GM12878 (cell line): Measurements from ENCODE around the gene OR7C2. TPM values are rescaled to one million over a fixed set of nuclear protein-coding genes. Genes with fewer than 3 reads are reported as not detected.
A peak's percentile ranks its signal among the peaks of the same experiment; 100 is the strongest.

Experiments used
- ATAC-seq: fragments of 200-7000 bp; cut with Tn5 transposase; 3 replicates; pipeline ENCODE4 v1.9.1; 2020; ENCODE audit warnings: mild to moderate bottlenecking, moderate library complexity
- BruUV-seq: library from RNA; stranded (reverse); fragments of 400-500 nt; replicated peaks from 2 replicates; lab custom pipeline; 2021; lab: Mats Ljungman, UMichigan
- CTCF ChIA-PET: fragments of 300-600 bp; sonication (Branson Sonifier 250); formaldehyde crosslinking; extraction: SDS; loops from one replicate; lab custom pipeline; 2021; ENCODE audit warnings: inconsistent platforms; lab: Yijun Ruan, JAX
- POLR2A ChIA-PET: fragments of 350-600 bp; formaldehyde crosslinking; extraction: SDS; loops from one replicate; lab custom pipeline; 2021; ENCODE audit warnings: inconsistent platforms; lab: Charles Lee
- RAD21 ChIA-PET: fragments of 300-600 bp; sonication (Branson Sonifier 250); formaldehyde crosslinking; loops from one replicate; lab custom pipeline; 2023; ENCODE audit warnings: antibody characterized with exemption; ENCODE audit not compliant: unreplicated experiment; lab: Charles Lee
- SMC1A ChIA-PET: fragments of 300-600 bp; sonication (Branson Sonifier 250); formaldehyde crosslinking; loops from one replicate; lab custom pipeline; 2023; ENCODE audit not compliant: unreplicated experiment, uncharacterized antibody; lab: Charles Lee
- DNase-seq: peaks from one replicate; pipeline ENCODE4 v3.0.0-alpha.2; 2011; ENCODE audit warnings: low read depth, low spot score
- FAIRE-seq: peaks from 3 replicates; lab custom pipeline; 2011; peaks lifted over from hg19 to GRCh38; lab: Jason Lieb, UNC
- H2AFZ ChIP-seq: 2 replicates; pipeline ENCODE4 v1.6.0; 2011; ENCODE audit warnings: low read depth, low read length, control low read depth; ENCODE audit not compliant: control insufficient read depth
- H3K27ac ChIP-seq: 2 replicates; pipeline ENCODE4 v1.5.1; 2011; ENCODE audit warnings: control low read depth; ENCODE audit not compliant: control insufficient read depth, insufficient read depth
- H3K27me3 ChIP-seq, 2 experiments: replicated peaks in 1 of 2; 2 replicates each; pipeline versions ENCODE4 v1.6.0 to v1.6.1; 2011; ENCODE audit warnings: low read length in 1 of 2; ENCODE audit not compliant: control insufficient read depth in 2 of 2, insufficient read depth in 2 of 2
- H3K36me3 ChIP-seq, 2 experiments: 2 replicates each; pipeline ENCODE4 v1.5.1; 2011; ENCODE audit warnings: low read length in 1 of 2; ENCODE audit not compliant: control insufficient read depth in 2 of 2, insufficient read depth in 2 of 2
- H3K4me1 ChIP-seq: 2 replicates; pipeline ENCODE4 v1.6.1; 2011; ENCODE audit warnings: mild to moderate bottlenecking, low read length, moderate library complexity, mixed read lengths; ENCODE audit not compliant: control insufficient read depth, insufficient read depth
- H3K4me2 ChIP-seq: 2 replicates; pipeline ENCODE4 v1.6.0; 2011; ENCODE audit warnings: control low read depth; ENCODE audit not compliant: control insufficient read depth, insufficient read depth
- H3K4me3 ChIP-seq: fragments of 200-600 bp; sonication (generic); 2 replicates; pipeline ENCODE4 v1.5.1; 2016
- H3K79me2 ChIP-seq: 2 replicates; pipeline ENCODE4 v1.6.0; 2011; ENCODE audit warnings: low read length; ENCODE audit not compliant: control insufficient read depth, insufficient read depth
- H3K9ac ChIP-seq: 2 replicates; pipeline ENCODE4 v1.8.0; 2011; ENCODE audit warnings: low read length, control low read depth, mixed read lengths; ENCODE audit not compliant: control insufficient read depth, insufficient read depth
- H3K9me3 ChIP-seq: replicated peaks from 3 replicates; pipeline ENCODE4 v1.5.1; 2011; ENCODE audit warnings: mild to moderate bottlenecking, low read length; ENCODE audit not compliant: control insufficient read depth, insufficient read depth
- H4K20me1 ChIP-seq: 2 replicates; pipeline ENCODE4 v1.6.0; 2011; ENCODE audit not compliant: control insufficient read depth, insufficient read depth
- BRCA1 ChIP-seq: IDR thresholded peaks from 2 replicates; pipeline ENCODE4 v1.6.1; 2011; ENCODE audit warnings: low read depth, low read length, improper control_type of control experiment
- CEBPB ChIP-seq, 2 experiments: fragments of 150-350 bp in 1 of 2; IDR thresholded peaks; 2 replicates each; pipeline ENCODE4 v1.6.1; 2012 to 2014; ENCODE audit warnings: low read depth in 2 of 2, low read length in 2 of 2, borderline replicate concordance in 1 of 2, inconsistent platforms in 1 of 2
- EED ChIP-seq: sonication (generic); IDR thresholded peaks from 2 replicates; pipeline ENCODE4 v1.6.1; 2016; ENCODE audit warnings: antibody characterized with exemption, low read depth
- FOXK2 ChIP-seq: fragments of 450-650 bp; IDR thresholded peaks from 2 replicates; pipeline ENCODE4 v1.6.1; 2017; ENCODE audit warnings: mild to moderate bottlenecking, moderate library complexity
- NRF1 ChIP-seq: conservative IDR thresholded peaks from 2 replicates; pipeline ENCODE4 v1.6.1; 2011; ENCODE audit warnings: mild to moderate bottlenecking, low read depth, low read length, improper control_type of control experiment
- RAD21 ChIP-seq: IDR thresholded peaks from 2 replicates; pipeline ENCODE4 v1.6.1; 2011; ENCODE audit warnings: mild to moderate bottlenecking, low read depth, low read length, moderate library complexity; ENCODE audit not compliant: insufficient read depth
- SP1 ChIP-seq: IDR thresholded peaks from one replicate; pipeline ENCODE4 v1.6.1; 2011; ENCODE audit warnings: low read depth, low read length
- ZNF217 ChIP-seq: fragments of 450-650 bp; IDR thresholded peaks from 2 replicates; pipeline ENCODE4 v1.6.1; 2017; ENCODE audit warnings: antibody characterized with exemption, mild to moderate bottlenecking
- ZZZ3 ChIP-seq: IDR thresholded peaks from 2 replicates; pipeline ENCODE4 v1.6.1; 2011; ENCODE audit warnings: low read depth; ENCODE audit not compliant: control insufficient read depth, insufficient read length
- WGBS: methylation state at CpG from one replicate; pipeline ENCODE4 v1.1.6; 2016; ENCODE audit warnings: low lambda C conversion rate; ENCODE audit not compliant: insufficient replicate concordance, insufficient coverage; ENCODE audit errors: missing lambda C conversion rate; 5-methylcytosine and 5-hydroxymethylcytosine counted together
- in situ Hi-C: fragments of 300-500 bp; cut with MboI; formaldehyde crosslinking; loops from 9 replicates; pipeline ENCODE4 v1.14.3; 2018; ENCODE audit warnings: mixed read lengths
- intact Hi-C: fragments of 100-400 bp; cut with micrococcal nuclease; formaldehyde crosslinking; loops from one replicate; pipeline ENCODE4 v1.14.2; 2022; ENCODE audit not compliant: unreplicated experiment
- polyA plus RNA-seq, 11 experiments: library from polyadenylated mRNA; depleted of rRNA in 4 of 11; unstranded in 6 of 11; stranded (reverse) in 5 of 11; fragments of >200 nt; fragmentation: Nextera tagmentation in 4 of 11; fragmentation: Illumina TruSeq in 1 of 11; extraction: Ambion mirVana in 4 of 11; extraction: Trizol in 1 of 11; gene quantifications; 1 replicate in 1 of 11; 2 replicates in 10 of 11; pipeline versions ENCODE4 v1.2.1 to v1.2.3, GENCODE V29; 2011 to 2016; ENCODE audit warnings: inconsistent platforms in 2 of 11, missing spikeins in 2 of 11, low read depth in 1 of 11
- total RNA-seq, 4 experiments: library from RNA; depleted of rRNA in 3 of 4; stranded (reverse); fragments of >200 nt in 3 of 4; fragmentation: Illumina TruSeq in 1 of 4; extraction: Trizol in 1 of 4; gene quantifications; 2 replicates each; pipeline versions ENCODE4 v1.2.1 to v1.2.3, GENCODE V29; 2013 to 2021
- TF ChIP-seq, protein P1 (sequence below): fragments of 450-650 bp; IDR thresholded peaks from 2 replicates; pipeline ENCODE4 v1.6.1; 2016; ENCODE audit warnings: mild to moderate bottlenecking
- TF ChIP-seq, protein P2 (sequence below): IDR thresholded peaks from 2 replicates; pipeline ENCODE4 v1.6.1; 2012; ENCODE audit warnings: low read depth, low read length, improper control_type of control experiment

OR7C2 gene
- total and polyA plus RNA-seq, 10 of the 15 experiments (the other 5 are each of a cell fraction or from before 2014, with no cell fraction given) = not detected

DNA sequence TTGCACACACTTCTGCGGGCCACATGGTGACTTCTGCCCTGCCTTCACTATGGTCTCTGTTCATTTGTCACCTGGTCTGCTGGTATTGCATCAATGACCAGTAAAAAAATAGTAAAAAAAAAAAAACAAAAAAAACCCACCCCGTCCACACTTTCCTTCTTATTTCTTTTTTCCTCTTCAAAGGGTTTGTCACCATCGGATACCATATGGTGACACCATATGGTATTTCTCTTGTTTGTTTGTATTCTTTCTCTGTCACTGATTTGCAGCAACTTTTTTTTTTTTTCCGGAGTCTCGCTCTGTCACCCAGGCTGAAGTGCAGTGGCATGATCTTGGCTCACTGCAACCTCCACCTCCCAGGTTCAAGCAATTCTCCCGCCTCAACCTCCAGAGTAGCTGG, 26.2 kb upstream of the OR7C2 start:
- RAD21 ChIA-PET = interaction anchor here (0.7 kb wide), 1 partner anchor 56 kb away, joined by 3 read pairs; no protein-coding TSS in a partner anchor
- Histone ChIP-seq H3K27me3 (no peaks in the 10 kb centered on the region), H2AFZ (no peak overlapping the region), H3K36me3 (no peaks in the 10 kb centered on the region), H3K4me2 (no peak overlapping the region), H3K9me3 (no peaks in the 10 kb centered on the region; the same call in 2 of the 3 replicates), H4K20me1 (no peaks in the 10 kb centered on the region), H3K4me1 (no peaks in the 10 kb centered on the region), H3K79me2 (no peaks in the 10 kb centered on the region), H3K9ac (no peak overlapping the region), H3K27ac (no peak overlapping the region), H3K4me3 (no peak overlapping the region)
- ATAC-seq = no peak
- intact Hi-C loops = no loop called here
- in situ Hi-C loops = no loop called here
- SMC1A ChIA-PET = no interaction called here
- no TSS peak for BruUV-seq
- no peak for FAIRE-seq
- TF ChIP-seq FOXK2 (no peak), EED (no peak), ZNF217 (no peak)
- TF ChIP-seq, protein P1, sequence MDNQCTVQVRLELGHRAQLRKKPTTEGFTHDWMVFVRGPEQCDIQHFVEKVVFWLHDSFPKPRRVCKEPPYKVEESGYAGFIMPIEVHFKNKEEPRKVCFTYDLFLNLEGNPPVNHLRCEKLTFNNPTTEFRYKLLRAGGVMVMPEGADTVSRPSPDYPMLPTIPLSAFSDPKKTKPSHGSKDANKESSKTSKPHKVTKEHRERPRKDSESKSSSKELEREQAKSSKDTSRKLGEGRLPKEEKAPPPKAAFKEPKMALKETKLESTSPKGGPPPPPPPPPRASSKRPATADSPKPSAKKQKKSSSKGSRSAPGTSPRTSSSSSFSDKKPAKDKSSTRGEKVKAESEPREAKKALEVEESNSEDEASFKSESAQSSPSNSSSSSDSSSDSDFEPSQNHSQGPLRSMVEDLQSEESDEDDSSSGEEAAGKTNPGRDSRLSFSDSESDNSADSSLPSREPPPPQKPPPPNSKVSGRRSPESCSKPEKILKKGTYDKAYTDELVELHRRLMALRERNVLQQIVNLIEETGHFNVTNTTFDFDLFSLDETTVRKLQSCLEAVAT = no peak
- POLR2A ChIA-PET = no interaction called here
- no peak for DNase-seq
- CTCF ChIA-PET = no interaction called here
- WGBS = 66% methylated on average over 6 of the region's 6 CpGs

DNA sequence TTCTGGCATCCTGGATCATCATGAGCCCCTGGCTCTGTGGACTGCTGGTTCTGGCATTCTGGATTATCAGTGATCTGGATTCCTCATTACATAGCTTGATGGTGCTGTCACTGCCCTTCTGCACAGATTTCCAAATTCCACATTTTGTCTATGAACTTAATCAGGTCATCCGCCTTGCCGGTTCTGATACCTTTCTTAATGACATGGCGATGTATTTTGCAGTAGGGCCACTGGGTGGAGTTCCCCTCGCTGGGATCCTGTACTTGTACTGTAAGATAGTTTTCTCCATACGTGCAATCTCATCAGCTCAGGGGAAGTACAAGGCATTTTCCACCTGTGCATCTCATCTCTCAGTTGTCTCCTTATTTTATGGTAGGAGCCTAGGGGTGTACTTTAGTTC, 24.4 kb upstream of the OR7C2 start:
- H3K9ac ChIP-seq = no peak overlapping the region
- no peaks in the 10 kb centered on the region; a peak in 1 of 4 replicates for H3K27me3 ChIP-seq
- no peak for DNase-seq
- 27% methylated on average over 5 of the region's 5 CpGs for WGBS
- H3K36me3 ChIP-seq = no peaks in the 10 kb centered on the region
- ChIA-PET POLR2A (no interaction called here), CTCF (interaction anchor here (1.5 kb wide), 1 partner anchor 9 kb away, joined by 3 read pairs; no protein-coding TSS in a partner anchor), SMC1A (no interaction called here), RAD21 (no interaction called here)
- in situ Hi-C loops = no loop called here
- no peaks in the 10 kb centered on the region; the same call in 2 of the 3 replicates for H3K9me3 ChIP-seq
- H3K4me3 ChIP-seq = no peak overlapping the region
- H3K79me2 ChIP-seq = no peaks in the 10 kb centered on the region
- no peaks in the 10 kb centered on the region for H4K20me1 ChIP-seq
- H3K4me1 ChIP-seq = no peaks in the 10 kb centered on the region
- no peak for TF ChIP-seq NRF1
- TF ChIP-seq ZZZ3 = no peak
- TF ChIP-seq BRCA1 = no peak
- no peak for TF ChIP-seq SP1
- TF ChIP-seq CEBPB (IDR thresholded peaks at IDR 0.05; ENCODE audit: borderline replicate concordance in 1 of 2, low read depth in 2 of 2, low read length in 2 of 2) = no peak
- TF ChIP-seq, protein P2, sequence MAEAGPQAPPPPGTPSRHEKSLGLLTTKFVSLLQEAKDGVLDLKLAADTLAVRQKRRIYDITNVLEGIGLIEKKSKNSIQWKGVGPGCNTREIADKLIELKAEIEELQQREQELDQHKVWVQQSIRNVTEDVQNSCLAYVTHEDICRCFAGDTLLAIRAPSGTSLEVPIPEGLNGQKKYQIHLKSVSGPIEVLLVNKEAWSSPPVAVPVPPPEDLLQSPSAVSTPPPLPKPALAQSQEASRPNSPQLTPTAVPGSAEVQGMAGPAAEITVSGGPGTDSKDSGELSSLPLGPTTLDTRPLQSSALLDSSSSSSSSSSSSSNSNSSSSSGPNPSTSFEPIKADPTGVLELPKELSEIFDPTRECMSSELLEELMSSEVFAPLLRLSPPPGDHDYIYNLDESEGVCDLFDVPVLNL = no peak
- peak; percentile 58 for TF ChIP-seq RAD21
- ATAC-seq = no peak
- intact Hi-C loops = no loop called here
- H3K27ac ChIP-seq = no peak overlapping the region
- no peak overlapping the region for H2AFZ ChIP-seq
- no peak for FAIRE-seq
- no TSS peak for BruUV-seq
- H3K4me2 ChIP-seq = no peak overlapping the region
